GM18526 (cell line): ENCODE results near the gene MAGI2.

ENCODE experiments used
- POLR2A ChIP-seq: IDR thresholded peaks from 3 replicates; pipeline ENCODE4 v1.6.1; 2011; ENCODE audit not compliant: insufficient read length; ENCODE audit errors: extremely low read depth

Gene MAGI2

GRCh38 chr7:78139335-78139734 lies 1314.1 kb downstream of the MAGI2 start:
- TF ChIP-seq POLR2A: no peak

- no peak for TF ChIP-seq POLR2A
Observed at GRCh38 chr7:78134774-78135173, 1318.7 kb downstream of the MAGI2 start.

- no peak for TF ChIP-seq POLR2A
Observed at GRCh38 chr7:78134256-78134655, 1319.2 kb downstream of the MAGI2 start.

GRCh38 chr7:78130446-78131215 lies 1322.8 kb downstream of the MAGI2 start:
- no peak for TF ChIP-seq POLR2A

- TF ChIP-seq POLR2A: no peak
Observed at GRCh38 chr7:78129865-78130264, 1323.6 kb downstream of the MAGI2 start.

- TF ChIP-seq POLR2A: no peak
Observed at GRCh38 chr7:78127009-78127408, 1326.5 kb downstream of the MAGI2 start.

- no peak for TF ChIP-seq POLR2A
Observed at GRCh38 chr7:78125884-78126283, 1327.6 kb downstream of the MAGI2 start.

GRCh38 chr7:78124216-78124615 lies 1329.3 kb downstream of the MAGI2 start:
- TF ChIP-seq POLR2A: no peak

GRCh38 chr7:78121888-78122287 lies 1331.6 kb downstream of the MAGI2 start:
- no peak for TF ChIP-seq POLR2A

GRCh38 chr7:78118470-78118869 lies 1335.0 kb downstream of the MAGI2 start:
- TF ChIP-seq POLR2A: no peak

GRCh38 chr7:78115876-78116275 lies 1337.6 kb downstream of the MAGI2 start:
- no peak for TF ChIP-seq POLR2A

- no peak for TF ChIP-seq POLR2A
Observed at GRCh38 chr7:78114993-78115392, 1338.5 kb downstream of the MAGI2 start.

- TF ChIP-seq POLR2A: no peak
Observed at GRCh38 chr7:78112488-78112887, 1341.0 kb downstream of the MAGI2 start.

GRCh38 chr7:78111386-78111785 lies 1342.1 kb downstream of the MAGI2 start:
- no peak for TF ChIP-seq POLR2A

GRCh38 chr7:78103475-78103874 lies 1350.0 kb downstream of the MAGI2 start:
- TF ChIP-seq POLR2A: no peak

GRCh38 chr7:78101076-78101475 lies 1352.4 kb downstream of the MAGI2 start:
- no peak for TF ChIP-seq POLR2A
